ENCODE measurements around the gene CDK4. TPM values are rescaled to one million over a fixed set of nuclear protein-coding genes. Genes with fewer than 3 reads are reported as not detected.

Gene CDK4
- total RNA-seq, 1 donor from 2014 or later, result 102 TPM

GRCh38 chr12:57737467-57738460 is 14.3 kb downstream of the CDK4 start:
- Histone ChIP-seq H3K27me3 (peaks cover 6% of the 10 kb centered on the region), H3K4me1 (peaks cover 36% of the 10 kb centered on the region), H3K9me3 (no peaks in the 10 kb centered on the region), H3K27ac (no peak overlapping the region), H3K4me3 (peak overlapping the region; percentile 1 to 47), H3K36me3 (no peaks in the 10 kb centered on the region)
- no peak for DNase-seq (ENCODE audit: extremely low spot score in 2 of 2)
- intact Hi-C loops (cut with DNase I), result no loop called here
- TF ChIP-seq POLR2A (IDR thresholded peaks at IDR 0.05) (no peak), CTCF (IDR thresholded peaks at IDR 0.05) (no peak), POLR2AphosphoS5 (IDR thresholded peaks at IDR 0.05; ENCODE audit: insufficient read depth in 1 of 2, low read depth in 1 of 2) (no peak)

GRCh38 chr12:57736741-57737466 is 15.2 kb downstream of the CDK4 start:
- Histone ChIP-seq H3K4me3 (peak overlapping the region; percentile 1 to 47), H3K27ac (no peak overlapping the region), H3K9me3 (no peaks in the 10 kb centered on the region), H3K27me3 (peaks cover 6% of the 10 kb centered on the region), H3K4me1 (peaks cover 36% of the 10 kb centered on the region), H3K36me3 (no peaks in the 10 kb centered on the region)
- intact Hi-C loops (cut with DNase I), result no loop called here
- TF ChIP-seq POLR2AphosphoS5 (IDR thresholded peaks at IDR 0.05; ENCODE audit: insufficient read depth in 1 of 2, low read depth in 1 of 2) (no peak), CTCF (IDR thresholded peaks at IDR 0.05) (no peak), POLR2A (IDR thresholded peaks at IDR 0.05) (no peak)
- DNase-seq (ENCODE audit: extremely low spot score in 2 of 2), result no peak

- no peak for TF ChIP-seq POLR2A (IDR thresholded peaks at IDR 0.05)
- TF ChIP-seq POLR2AphosphoS5 (IDR thresholded peaks at IDR 0.05; ENCODE audit: insufficient read depth in 1 of 2, low read depth in 1 of 2), result no peak
- no peak for TF ChIP-seq CTCF (IDR thresholded peaks at IDR 0.05)
- Histone ChIP-seq H3K27ac (no peak overlapping the region), H3K4me3 (peak overlapping the region in 1 of 2 donors; percentile 22), H3K9me3 (no peaks in the 10 kb centered on the region), H3K27me3 (peaks cover 6% of the 10 kb centered on the region), H3K4me1 (peaks cover 36% of the 10 kb centered on the region), H3K36me3 (no peaks in the 10 kb centered on the region)
- intact Hi-C loops (cut with DNase I), result no loop called here
- no peak for DNase-seq (ENCODE audit: extremely low spot score in 2 of 2)
Observed at GRCh38 chr12:57735952-57736740, 16.0 kb downstream of the CDK4 start.

- no peak for DNase-seq (ENCODE audit: extremely low spot score in 2 of 2)
- TF ChIP-seq POLR2AphosphoS5 (IDR thresholded peaks at IDR 0.05; ENCODE audit: insufficient read depth in 1 of 2, low read depth in 1 of 2) (no peak), POLR2A (IDR thresholded peaks at IDR 0.05) (no peak), CTCF (IDR thresholded peaks at IDR 0.05) (no peak)
- no peaks in the 10 kb centered on the region for H3K9me3 ChIP-seq
- H3K27me3 ChIP-seq, result peaks cover 6% of the 10 kb centered on the region
- H3K27ac ChIP-seq, result no peak overlapping the region
- no peaks in the 10 kb centered on the region for H3K36me3 ChIP-seq
- intact Hi-C loops (cut with DNase I), result no loop called here
- peaks cover 36% of the 10 kb centered on the region for H3K4me1 ChIP-seq
- no peak overlapping the region for H3K4me3 ChIP-seq
Observed at GRCh38 chr12:57735198-57735855, 16.8 kb downstream of the CDK4 start.

All from vagina (tissue), 2 donors.